IPS-NIHi7 (cell line): Measurements from ENCODE around the gene KHK.

Experiments used
- DNase-seq: peaks from one replicate; pipeline ENCODE4 v3.0.0; 2012; ENCODE audit warnings: mixed read lengths; ENCODE audit errors: extremely low spot score

KHK gene

DNA sequence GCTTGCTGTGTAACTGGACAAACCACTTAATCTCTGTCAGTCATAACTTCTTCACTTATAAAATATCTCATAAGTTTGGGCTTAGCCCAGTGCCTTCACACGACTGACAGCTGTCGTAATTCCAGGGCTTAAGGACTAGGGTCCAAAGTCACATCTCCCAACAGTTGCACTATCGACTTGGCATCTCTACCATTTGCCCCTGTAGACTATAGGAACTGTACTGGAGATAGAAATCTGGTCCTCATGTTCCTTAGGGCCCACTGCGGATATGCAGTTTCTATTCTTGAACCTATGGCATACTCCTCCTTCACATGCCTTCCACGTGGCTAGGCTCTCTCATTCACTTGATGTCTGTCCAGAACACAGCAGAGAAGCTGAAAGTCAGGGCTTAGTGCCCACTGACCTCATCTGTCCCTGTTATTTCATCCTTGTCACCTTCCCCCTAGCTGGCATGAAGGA is 39.7 kb downstream of the KHK start:
- DNase-seq = no peak

DNA sequence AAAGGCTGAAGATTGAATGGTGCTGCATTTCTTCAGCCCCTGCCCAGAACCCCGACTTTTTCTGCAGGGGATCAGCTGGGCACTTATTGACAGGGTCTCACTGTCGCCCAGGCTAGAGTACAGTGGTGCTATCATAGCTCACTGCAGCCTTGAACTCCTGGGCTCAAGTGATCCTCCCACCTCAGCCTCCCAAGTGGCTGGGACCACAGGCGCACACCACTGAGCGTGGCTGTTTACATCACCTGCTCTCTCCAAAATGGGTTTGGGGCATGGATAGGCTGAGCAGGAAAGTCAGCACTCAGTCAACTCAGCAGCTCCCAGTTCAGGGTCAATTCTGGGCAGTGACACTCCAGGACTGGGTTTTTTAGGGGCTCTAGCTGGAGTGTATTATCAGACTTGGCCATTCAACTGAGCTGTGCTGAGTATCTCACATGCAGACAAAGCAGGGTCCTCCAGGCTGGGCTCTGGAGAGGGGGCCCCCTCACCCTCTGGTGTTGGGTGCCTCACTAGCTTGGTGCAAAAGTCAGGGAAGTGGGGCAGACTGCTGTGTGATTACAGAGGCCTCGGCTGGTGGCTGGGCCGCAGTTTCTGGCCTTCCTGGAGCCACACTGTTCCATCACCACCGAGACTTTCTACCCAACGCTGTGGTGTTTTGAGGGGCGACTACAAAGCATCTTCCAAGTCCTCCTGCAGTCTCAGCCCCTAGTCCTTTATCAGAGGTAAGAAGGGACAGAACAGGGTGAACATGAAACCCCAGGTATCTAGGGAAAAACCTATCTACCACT is 41.5 kb downstream of the KHK start:
- DNase-seq = no peak

GRCh38 chr2:27128668-27129571 is 42.3 kb downstream of the KHK start:
- DNase-seq = no peak

GRCh38 chr2:27130396-27130795 is 43.8 kb downstream of the KHK start:
- no peak for DNase-seq

GRCh38 chr2:27131429-27131828 is 44.9 kb downstream of the KHK start:
- DNase-seq = no peak

- no peak for DNase-seq
Measured at GRCh38 chr2:27133195-27133875, 46.8 kb downstream of the KHK start.

- peak; percentile 100 for DNase-seq
Measured at GRCh38 chr2:27133905-27134780, 47.6 kb downstream of the KHK start, which contains the start of gene PREB. PREB (minus strand) TSS chr2:27134636; CDS start chr2:27134421, 215 bp downstream.

GRCh38 chr2:27134781-27135477 is 48.4 kb downstream of the KHK start:
- DNase-seq = no peak

DNA sequence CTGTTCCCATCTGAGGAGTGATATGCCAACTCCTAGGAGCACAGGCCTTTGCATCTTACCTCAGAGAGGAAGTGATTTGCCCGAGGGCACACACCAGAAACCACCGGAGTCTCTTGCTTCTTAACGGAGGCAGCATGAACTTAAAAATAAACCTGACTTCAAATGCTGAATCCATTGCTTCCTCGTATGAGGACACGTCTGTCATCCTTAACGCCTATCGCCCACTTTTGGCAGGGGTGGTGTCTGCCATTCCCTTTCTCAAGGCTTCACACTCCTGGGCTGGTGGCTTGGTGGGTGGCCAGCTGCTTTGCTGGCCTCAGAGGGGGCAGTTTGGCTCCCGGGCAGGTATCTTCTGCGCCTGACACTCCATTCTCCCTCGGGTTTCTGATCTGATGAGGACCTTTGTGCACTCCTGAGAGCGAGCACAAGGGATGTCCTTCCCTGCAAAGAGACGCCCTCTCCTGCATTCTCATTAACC is 48.9 kb downstream of the KHK start:
- no peak for DNase-seq

DNA sequence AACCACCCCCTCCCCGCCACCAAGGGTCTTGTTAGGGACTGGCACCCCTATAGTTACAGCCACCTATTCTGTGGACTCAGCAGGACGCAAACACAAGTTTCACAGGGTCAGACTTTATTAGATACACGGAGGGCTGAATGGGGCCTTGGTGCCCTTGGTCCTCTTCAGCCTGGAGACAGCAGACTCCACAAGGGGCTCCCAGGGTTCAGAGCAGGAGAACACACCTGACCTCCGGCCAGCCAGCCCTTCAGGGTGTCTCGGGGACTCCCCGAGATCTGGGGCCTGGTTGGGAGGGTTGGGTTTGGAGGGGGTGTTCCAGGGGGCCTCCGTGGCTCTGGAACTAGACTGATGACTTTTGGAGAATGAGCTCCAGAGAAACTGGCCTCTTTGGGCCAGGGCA is 50.2 kb downstream of the KHK start:
- no peak for DNase-seq

GRCh38 chr2:27137322-27137935 is 50.9 kb downstream of the KHK start:
- no peak for DNase-seq

- no peak for DNase-seq
Measured at GRCh38 chr2:27138111-27138510, 51.5 kb downstream of the KHK start.

- DNase-seq = no peak
Measured at GRCh38 chr2:27139310-27139709, 52.7 kb downstream of the KHK start, which contains the start of gene PRR30. PRR30 (minus strand) TSS chr2:27139410; CDS start chr2:27138329, 1,081 bp downstream.

DNA sequence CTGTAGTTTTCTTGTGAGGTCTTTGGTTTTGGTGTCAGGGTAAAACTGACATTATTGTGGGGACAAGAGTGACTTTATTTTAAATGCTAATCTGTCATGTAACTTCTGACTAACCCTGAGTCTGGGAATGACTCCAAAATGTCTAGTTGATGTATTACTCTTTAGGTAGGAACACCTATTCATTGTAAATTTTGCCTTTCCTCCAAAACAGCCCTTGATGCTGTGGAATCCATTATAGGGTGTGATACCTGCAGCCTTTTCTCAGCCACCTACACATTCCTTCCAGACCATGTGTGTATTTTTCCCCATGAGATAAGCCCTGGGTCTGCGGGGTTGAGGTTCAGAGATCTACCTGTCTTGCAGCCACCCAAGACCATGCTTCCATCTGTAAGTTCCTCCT is 56.7 kb downstream of the KHK start:
- no peak for DNase-seq

GRCh38 chr2:27145682-27146081 is 59.1 kb downstream of the KHK start:
- DNase-seq = no peak

DNA sequence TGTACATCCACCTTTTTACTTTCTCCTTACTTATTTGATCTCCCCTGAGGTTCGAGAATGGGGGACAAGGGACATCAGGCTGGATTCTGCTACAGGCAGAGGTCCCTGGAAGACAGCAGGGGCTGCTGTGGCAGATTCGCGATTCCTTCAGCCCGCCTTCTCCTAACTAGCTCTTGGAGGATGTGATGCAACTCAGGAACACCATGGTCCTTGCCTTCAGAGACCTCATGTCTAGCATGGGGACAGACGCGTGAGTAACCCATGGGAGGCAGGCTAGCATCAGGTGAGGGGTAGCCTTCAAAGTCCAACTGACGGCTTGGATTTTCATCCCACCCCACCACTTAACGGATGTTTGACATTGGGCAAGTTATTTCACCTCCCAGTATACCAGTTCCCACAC is 61.4 kb downstream of the KHK start:
- no peak for DNase-seq

DNA sequence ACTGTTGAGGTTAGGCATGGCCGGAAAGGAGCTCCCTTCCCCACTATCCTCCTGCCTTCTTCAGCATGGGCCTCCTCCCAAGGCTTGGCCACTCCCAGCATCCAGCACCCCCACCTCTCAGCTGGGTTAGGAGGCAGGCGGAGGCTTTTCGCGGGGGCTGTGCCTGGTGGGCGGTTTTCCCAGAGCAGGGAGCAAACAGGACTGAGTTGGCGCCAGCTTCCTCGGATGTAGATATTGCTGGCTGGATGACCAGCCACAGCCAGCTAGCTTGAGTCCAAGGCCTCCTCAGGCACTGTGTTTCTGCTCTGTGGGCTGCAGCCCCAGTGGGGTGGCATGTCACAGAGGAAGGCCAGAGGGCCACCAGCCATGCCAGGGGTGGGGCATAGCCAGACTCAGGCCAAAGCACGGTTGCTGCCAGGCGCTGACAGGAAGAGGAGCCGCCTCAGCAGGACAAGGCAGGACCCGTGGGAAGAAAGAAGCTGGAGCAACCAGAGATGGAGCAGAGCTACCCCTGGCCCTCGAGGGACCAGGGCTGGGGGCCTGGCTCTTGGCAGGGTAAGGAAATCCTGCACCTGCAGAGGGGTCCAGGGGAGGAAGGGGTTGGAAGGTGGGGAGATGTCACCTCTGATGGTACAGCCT is 62.3 kb downstream of the KHK start, which contains the start of gene TCF23:
TCF23 (plus strand) TSS at position 204 of the 639 bp plus-strand sequence; CDS start at position 334, 130 bp downstream.
- no peak for DNase-seq

DNA sequence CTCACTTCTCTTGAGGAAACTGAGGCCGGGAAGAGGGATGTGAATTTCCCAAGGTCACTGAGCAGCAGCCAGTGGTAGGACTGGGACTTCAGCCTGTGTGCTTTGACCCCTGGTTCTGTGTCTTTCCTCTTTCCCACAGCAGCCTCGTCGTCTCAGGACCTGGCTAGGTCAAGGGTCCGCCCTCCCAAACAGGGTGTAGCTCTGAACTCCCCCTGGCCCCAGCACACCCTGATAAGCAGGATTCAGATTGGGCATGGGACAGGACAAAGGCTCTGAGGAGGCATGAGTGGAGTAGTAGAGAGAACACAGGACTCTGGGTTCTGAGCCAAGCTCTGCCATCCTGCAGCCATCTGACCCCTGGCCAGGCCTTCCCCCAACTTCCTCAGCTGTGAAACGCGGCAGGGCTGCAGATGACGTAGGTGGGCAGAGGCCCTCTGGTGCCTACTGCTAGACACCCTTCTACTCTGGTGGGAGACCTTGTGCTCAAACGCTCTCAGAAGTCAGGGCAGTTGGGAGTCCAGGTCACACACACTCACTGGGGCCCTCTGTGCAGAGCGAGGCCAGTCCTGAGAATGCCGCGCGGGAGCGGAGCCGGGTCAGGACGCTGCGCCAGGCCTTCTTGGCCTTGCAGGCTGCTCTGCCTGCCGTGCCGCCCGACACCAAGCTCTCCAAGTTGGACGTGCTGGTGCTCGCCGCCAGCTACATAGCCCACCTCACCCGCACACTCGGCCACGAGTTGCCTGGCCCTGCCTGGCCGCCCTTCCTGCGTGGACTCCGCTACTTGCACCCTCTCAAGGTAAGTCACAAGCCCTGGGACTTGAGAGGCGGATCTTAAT is 63.2 kb downstream of the KHK start:
- no peak for DNase-seq
